ENCODE results near the gene RAB33A. TPM values are rescaled to one million over a fixed set of nuclear protein-coding genes. Genes with fewer than 3 reads are reported as not detected.

RAB33A gene
- polyA plus RNA-seq (ENCODE audit: insufficient read length in 3 of 3): under 1 TPM; 0.50 to 0.65 (median 0.54) TPM

GRCh38 chrX:130171446-130172126 is at the start of gene RAB33A:
Gene RAB33A (plus strand): TSS chrX:130171962. CDS start chrX:130172063, 101 bp downstream.
- DNase-seq (ENCODE audit: low read depth in 3 of 3, low spot score in 2 of 3): no peak

GRCh38 chrX:130124577-130124976 is 47.2 kb upstream of the RAB33A start:
- no peak for DNase-seq (ENCODE audit: low read depth in 3 of 3, low spot score in 2 of 3)

GRCh38 chrX:130125091-130125874 is 46.5 kb upstream of the RAB33A start:
- no peak for DNase-seq (ENCODE audit: low read depth in 3 of 3, low spot score in 2 of 3)

- DNase-seq (ENCODE audit: low read depth in 3 of 3, low spot score in 2 of 3): no peak
Observed at GRCh38 chrX:130130990-130131389, 40.8 kb upstream of the RAB33A start.

DNA sequence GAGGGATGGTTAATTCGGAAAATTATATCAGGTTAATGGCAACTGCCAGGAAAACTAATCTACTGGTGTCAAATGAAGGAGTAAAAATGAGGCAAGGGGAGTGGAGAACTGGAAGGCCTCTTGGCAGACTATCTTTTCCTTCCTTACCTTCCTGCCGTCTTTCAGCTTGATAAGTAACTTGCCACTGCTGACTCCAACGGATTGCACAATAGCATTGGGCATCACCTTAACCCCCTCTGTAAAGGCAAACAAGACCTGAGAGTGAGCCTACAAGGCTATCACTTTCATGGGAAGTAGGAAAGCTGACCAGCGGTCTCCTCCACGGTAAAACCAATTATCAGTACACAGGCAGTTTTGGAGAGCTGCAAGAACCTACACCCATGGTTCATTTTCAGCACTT is 35.3 kb upstream of the RAB33A start:
- no peak for DNase-seq (ENCODE audit: low read depth in 3 of 3, low spot score in 2 of 3)

- DNase-seq (ENCODE audit: low read depth in 3 of 3, low spot score in 2 of 3): no peak
Observed at GRCh38 chrX:130136961-130137360, 34.8 kb upstream of the RAB33A start.

DNA sequence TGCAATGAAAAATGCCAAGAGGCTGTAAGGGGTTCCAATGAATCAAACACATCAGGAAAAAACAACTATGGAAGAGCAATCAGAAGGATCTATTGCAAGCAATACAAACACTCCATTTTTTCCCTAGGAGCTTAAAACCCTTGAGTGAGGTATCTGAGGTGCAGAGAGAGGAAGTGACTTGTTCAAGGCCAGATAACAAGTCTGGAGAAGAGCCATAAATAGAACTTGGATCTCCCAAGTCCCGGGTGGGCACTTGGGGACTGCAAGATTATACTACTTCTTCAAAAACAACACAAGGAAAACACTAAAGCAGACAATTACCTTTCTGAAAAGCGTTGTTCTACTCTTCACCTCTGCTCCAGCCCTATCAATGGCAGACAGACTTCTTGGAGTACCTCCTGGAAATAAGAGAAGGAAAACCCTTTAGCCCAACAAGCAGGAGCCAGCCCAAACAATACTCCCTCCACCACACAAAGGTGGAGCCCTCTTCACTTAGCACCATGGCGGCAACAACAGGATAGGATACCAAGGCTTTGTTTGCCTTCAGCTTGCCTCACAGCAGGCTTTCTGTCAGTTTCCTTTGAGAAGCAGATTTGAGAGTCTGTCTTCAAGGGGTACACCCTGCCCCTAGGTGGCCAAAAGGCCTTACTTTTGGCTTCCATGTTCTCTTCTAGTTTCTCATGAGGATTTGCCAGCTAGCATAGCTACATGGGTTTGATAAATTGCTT is 32.1 kb upstream of the RAB33A start:
- no peak for DNase-seq (ENCODE audit: low read depth in 3 of 3, low spot score in 2 of 3)

GRCh38 chrX:130144509-130144908 is 27.3 kb upstream of the RAB33A start:
- DNase-seq (ENCODE audit: low read depth in 3 of 3, low spot score in 2 of 3): no peak

DNA sequence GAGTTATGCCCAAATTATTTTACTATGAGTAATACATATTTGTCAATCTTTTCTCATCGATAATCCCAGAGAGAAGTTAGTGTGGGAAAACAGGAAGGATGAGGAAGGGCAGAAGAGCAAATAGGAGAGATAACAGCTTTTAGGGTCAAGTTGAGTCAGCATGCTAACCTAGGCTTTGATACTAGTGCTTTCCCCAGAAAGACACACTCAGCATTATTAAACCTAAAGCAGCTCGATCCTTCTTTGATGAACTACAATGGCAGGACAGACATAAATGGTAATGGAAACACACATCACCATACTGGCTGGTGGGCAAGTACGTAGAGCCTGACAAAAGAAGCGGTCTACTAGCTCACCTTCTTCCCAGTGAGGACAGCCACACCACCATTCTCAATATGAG is 26.6 kb upstream of the RAB33A start:
- no peak for DNase-seq (ENCODE audit: low read depth in 3 of 3, low spot score in 2 of 3)

DNA sequence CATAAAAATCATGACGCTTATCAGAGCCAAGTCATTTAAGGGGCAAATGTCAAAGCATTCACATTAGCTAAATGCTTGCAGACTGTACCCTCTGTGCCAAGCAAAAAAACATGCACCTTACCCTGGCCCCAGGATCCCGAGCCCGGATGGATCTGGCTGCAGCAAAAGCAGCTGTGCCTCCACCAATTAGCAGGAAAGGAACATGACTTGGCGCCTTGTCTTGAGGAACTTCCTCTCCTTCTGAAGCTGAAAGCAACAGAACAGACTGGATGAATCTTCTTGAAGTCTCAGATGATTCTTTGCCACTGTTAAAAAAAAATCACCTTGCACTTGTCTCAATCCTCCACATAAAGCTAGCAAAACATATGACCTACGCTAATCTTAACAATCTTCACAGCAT is 24.1 kb upstream of the RAB33A start:
- no peak for DNase-seq (ENCODE audit: low read depth in 3 of 3, low spot score in 2 of 3)

DNA sequence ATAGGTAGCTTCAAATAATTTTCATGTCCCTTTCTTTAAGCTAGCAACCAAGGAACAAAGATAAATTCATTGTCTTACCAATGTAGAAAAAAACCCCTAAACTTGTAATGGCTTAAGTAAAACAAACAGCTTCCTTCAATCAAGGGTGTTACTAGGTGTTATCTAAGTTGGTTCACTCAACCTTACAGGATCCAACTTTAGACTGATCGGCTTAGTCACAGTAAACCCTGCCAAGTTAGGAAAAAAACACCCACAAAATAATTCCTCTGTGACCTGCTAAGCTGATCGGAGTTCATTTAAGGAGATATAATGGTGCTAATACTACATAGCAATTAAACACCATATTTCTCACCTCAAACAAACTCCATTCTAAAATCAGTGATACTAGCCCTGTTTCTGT is 16.2 kb upstream of the RAB33A start:
- no peak for DNase-seq (ENCODE audit: low read depth in 3 of 3, low spot score in 2 of 3)

DNA sequence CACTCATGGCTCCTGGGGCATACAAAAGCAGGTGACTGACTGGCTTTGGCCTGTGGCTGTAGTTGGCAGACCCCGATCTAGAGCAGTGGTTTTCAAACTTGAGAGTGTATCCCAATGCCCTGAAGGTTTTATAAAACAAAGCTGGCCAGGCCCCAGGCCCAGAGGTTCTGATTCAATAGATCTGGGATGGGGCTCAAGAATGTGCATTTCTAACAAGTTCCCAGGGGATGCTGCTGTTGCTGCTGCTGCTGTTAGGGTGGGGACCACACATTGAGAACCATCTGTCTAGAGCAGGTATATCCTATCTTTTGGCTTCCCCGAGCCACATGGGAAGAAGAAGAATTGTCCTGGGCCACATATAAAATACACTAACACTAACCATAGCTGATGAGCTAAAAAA is 13.5 kb upstream of the RAB33A start:
- DNase-seq (ENCODE audit: low read depth in 3 of 3, low spot score in 2 of 3): no peak

DNA sequence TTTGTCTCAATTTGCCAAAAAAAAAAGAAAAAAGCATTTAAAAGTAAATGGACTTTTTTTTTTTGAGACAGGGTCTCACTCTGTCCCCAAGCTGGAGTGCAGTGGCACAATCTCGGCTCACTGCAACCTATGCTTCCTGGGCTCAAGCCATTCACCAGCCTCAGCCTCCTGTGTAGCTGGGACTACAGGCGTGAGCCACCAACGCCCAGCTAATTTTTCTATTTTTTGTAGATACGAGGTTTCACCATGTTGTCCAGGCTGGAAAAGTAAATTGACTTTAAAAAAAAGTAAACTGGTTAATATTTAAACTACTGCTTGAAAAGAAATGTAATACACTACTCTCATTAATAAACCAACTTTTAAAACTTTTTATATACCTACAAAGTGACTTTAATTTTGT is 12.0 kb upstream of the RAB33A start:
- DNase-seq (ENCODE audit: low read depth in 3 of 3, low spot score in 2 of 3): no peak

DNA sequence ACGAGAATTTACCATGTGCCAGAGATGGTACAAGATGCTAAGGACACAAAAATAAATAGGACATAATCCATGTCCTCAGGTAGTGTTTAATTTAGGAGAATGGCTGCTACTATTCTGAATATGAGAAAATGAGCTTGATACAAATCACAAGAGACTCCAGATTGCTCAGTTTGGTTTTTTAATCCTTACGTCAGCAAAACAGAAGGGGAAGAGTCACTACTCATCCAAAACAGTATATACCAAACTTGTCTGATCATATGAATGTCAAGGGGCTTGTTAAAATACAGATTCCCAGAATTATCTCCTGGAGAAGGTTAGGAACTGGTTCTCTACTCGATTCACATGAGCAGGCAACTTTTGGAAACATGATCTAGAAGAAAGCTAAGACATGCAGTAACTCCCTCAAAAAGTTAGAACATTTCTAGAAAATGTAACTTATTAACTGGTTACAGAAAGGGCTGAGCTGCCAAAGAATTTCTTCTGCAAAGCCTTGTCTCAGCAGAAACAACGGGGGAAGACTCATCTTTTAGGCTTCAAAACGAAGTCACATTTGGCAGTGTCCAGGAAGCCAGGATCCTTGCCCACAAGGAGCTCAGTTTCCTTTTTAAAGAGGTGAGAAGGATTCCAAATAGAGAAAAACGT is 9.5 kb upstream of the RAB33A start:
- DNase-seq (ENCODE audit: low read depth in 3 of 3, low spot score in 2 of 3): no peak

GRCh38 chrX:130163398-130163797 is 8.4 kb upstream of the RAB33A start:
- no peak for DNase-seq (ENCODE audit: low read depth in 3 of 3, low spot score in 2 of 3)

- DNase-seq (ENCODE audit: low read depth in 3 of 3, low spot score in 2 of 3): peak in 1 of 3 donors; percentile 27
Observed at GRCh38 chrX:130165181-130165702, 6.5 kb upstream of the RAB33A start.

DNA sequence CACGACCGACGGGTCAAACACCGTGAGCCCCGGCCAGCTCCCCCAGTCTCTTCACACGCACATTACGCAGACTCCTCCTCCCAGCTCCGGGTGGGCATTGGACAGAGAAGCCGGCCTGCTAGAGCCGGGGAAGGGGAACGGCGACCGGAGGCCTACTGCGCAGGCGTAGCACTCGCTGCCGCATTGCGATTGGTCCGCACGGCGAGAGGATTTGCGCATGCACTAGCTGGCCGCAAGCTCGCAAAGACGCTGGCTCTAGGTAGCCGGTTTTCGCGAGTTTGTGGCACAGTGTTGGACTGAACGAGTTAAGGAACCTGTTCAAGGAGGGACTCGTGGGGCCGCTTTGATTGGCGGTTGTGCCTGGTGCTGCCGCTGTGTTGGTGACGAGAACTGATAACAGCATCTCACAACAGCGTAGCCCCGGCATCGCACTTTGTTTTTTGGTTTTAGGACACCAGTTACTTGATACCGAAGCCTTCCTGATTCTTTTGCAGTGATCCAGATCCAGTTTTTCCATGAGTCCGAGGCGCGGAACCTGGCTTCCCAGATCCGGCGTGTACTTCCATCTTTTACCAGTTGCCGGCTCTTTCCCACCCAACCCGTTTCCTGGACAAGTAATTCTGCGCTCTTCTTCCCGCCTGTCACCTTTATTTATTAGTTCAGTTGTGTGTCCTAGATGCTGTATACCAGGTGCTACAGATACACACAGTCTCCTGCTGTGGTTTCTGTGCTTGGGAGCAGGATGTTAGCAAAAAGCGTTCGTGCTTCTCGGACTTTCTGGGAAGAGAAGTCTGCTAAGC is 5.9 kb upstream of the RAB33A start, which contains the start of gene AIFM1:
Gene AIFM1, minus strand, starts transcription at position 139 of the 800 bp plus-strand sequence. CDS start 185 bp downstream, outside the sequence.
- peak; percentile 81 to 90 (median 82) for DNase-seq (ENCODE audit: low read depth in 3 of 3, low spot score in 2 of 3)

GRCh38 chrX:130166503-130166777 is 5.3 kb upstream of the RAB33A start:
- DNase-seq (ENCODE audit: low read depth in 3 of 3, low spot score in 2 of 3): no peak

- no peak for DNase-seq (ENCODE audit: low read depth in 3 of 3, low spot score in 2 of 3)
Observed at GRCh38 chrX:130167040-130167439, 4.7 kb upstream of the RAB33A start.

Data from right renal cortex interstitium (tissue), 3 donors.